HG02884 (cell line): ENCODE data around the gene CRBN.

Experiments used
- ATAC-seq: cut with Tn5 transposase; IDR thresholded peaks from one replicate; pipeline ENCODE4 v1.9.1; 2021; ENCODE audit warnings: mild to moderate bottlenecking, moderate library complexity; ENCODE audit not compliant: unreplicated experiment

CRBN gene

DNA sequence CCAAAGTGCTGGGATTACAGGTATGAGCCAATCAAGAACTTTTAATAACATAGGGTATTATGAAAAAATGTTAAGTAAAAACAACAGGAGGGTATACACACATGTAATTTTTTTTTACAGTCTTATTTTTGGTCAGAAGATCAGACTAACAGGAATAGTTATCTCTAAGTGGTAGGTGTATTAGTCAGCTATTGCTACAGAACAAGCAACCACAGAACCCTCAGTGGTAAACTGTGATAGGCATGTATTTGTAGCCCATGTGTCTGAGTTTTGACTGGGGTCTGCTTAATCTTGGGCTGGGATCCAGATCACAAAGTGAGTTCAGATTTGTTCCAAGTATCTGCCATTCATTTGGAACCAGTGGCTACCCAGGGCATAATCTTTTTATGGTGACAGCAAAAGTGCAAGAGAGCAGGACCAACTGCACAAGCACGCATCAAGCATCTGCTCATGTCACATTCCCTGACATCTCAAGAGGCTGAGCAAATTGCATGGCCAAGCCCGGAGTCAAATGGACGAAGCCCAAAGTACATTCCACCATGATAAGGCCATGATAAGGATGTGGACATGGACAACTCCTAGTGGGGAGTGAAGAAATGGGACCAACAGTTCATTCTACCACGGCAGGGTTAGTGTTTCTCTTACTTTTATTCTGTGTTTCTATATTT lies 66.3 kb downstream of the CRBN start:
- no peak for ATAC-seq

DNA sequence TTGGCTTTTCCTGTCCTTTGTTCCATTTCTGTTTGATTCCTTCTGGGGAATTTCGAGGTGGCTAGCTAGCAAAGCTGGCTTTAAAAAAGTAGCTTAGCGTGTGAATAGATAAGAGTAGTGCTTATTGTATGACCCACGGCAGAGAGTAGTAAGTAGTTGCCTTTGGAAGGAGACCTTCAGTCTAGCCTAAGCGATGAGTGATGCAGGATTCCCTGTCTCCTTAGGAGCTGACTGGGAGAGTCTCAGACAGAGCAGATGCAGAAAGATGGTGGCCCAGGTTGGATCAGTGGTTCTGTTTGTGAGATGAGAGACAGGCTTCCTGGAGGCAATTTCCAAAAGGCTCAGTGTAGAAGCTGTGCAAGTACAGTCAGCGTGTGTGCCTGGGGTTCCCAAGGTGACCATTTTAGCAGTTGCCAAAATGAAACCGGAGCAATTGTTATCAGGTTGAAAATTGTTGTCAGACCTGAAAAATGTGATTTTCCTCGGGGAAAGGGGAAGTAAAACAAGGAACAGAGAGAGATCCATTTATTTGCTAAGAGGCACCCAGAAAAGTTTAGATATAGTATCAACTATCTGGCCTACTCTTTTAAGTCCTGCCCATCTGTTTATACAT lies 68.6 kb downstream of the CRBN start:
- ATAC-seq: no peak

- peak; percentile 44 for ATAC-seq
Observed at GRCh38 chr3:3110299-3110630, 69.2 kb downstream of the CRBN start, which contains the start of gene IL5RA. Gene IL5RA (minus strand): TSS chr3:3110374. CDS start chr3:3104984, 5,390 bp downstream.

DNA sequence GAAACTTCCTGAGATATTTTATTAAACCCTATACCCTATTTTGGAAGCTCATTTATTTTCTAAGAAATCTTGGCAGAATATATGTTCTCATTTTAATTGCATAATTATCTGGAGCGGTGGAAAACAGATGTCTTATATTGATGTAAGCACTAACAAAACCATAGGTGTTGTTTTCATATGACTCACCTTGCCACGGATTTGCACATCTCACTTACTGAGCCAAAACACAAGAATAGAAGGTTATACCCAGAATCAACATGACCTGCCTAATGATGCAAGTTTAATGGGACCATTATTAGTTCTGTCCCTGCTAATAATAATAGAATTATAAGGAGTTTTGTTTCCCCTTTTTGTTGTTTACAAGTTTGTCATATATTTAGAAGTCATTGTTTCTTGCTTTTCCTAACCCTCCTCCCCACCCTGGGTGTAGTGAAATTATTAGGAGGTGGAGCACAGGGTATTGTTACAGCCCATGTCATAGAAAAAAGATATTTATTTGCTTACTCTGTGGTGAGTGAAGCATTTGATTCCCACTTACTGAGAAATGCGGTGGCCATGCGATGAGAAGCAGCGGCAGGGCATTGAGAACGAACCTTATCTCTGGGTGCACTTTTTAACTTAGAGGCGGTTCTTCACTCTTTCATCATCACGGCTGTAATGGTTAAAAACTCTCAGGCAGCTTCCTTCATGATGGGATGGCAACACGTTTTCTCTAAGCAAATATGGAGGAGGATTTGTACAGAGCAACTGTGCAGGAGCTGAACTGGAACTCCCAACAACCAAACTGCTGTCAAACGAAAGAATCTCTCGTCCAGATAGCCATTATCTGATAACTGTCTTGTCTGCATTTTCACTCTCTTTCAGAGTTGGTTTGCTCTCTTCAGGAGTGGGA lies 69.8 kb downstream of the CRBN start:
- ATAC-seq: peak; percentile 80

DNA sequence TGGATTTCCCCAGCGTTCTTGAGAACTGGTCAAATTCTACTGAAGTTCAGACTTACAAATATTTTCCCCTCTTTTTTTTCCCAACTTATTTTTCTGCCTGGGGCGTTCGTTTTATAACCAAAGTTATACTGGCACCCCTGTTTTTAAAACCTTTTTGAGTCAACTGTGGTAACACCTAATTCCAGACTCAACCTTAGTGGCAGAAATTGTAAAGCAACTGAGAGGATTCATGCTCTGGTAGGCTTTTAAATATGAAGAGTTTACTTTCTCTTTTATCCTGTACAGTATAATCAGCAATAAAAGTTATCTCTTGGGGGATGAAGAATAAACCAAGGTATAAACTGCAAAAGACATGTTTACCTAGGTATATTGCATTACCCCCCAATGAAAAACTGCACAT lies 71.6 kb downstream of the CRBN start:
- no peak for ATAC-seq

- no peak for ATAC-seq
Observed at GRCh38 chr3:3107181-3107580, 72.3 kb downstream of the CRBN start.

DNA sequence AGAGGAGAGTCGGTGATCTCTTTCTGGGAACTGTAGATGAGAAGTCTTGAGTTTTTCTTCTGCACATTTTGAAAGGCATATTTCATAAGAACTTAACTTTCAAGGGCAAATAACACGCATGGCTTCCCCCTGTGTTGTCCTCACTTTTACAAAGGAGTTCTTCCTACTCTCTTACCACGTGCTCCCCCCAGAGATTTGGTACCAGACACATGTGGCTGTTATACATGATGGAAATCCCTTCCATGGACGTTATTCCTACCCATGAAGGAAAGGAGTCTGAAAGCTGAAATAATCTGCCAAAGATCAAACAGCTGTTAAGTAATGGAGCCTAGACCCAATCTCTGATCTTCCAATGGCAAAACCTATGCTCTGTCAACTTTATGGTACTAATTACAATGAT lies 73.7 kb downstream of the CRBN start:
- no peak for ATAC-seq

DNA sequence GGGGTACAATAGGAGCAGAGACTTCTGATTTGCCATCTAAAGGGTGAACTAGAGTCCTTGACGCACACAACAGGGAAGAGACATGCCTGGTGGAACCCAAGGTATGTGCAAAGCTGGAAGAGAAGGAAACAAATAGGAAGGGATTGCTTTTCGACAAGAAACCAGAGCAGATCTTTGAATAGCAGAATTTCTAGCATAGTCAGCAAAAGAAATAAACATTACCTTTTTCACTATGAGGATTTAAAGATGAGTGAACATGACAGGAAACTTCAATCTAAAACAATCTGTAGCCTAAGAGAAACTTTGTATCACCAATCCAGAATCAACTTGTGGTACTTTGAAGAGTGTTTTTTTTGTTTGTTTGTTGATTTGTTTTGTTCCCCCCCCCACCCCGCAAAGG lies 74.2 kb downstream of the CRBN start:
- ATAC-seq: no peak

DNA sequence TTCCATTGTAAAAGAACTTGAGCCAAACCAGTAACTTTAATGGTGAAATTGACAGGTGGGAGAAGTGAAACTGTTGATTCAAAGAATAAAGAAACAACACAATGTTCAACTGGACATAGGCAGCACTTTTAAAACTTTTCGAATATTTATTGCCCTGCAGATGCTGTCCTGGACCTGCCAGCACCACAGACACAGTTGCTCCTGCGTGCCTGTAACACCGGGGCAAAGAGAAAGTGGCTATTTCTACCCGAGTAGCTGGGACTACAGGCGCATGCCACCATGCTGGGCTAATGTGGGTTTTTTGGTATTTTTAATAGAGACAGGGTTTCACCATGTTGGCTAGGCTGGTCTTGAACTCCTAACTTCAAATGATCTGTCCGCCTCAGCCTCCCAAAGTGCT lies 76.7 kb downstream of the CRBN start:
- no peak for ATAC-seq

GRCh38 chr3:3101660-3102458 lies 77.6 kb downstream of the CRBN start:
- ATAC-seq: peak; percentile 67
